ENCODE data around the gene CLCN1.

The CLCN1 gene

GRCh38 chr7:143356414-143357050 lies 40.6 kb downstream of the CLCN1 start:
- TF ChIP-seq CTCF (IDR thresholded peaks at IDR 0.05; ENCODE audit: low read depth, low read length) = no peak
- H3K27me3 ChIP-seq (ENCODE audit: insufficient read depth, low read depth, severe bottlenecking) = peaks cover 4% of the 10 kb centered on the region
- DNase-seq = no peak
- no peak overlapping the region for H3K4me3 ChIP-seq (ENCODE audit: low read depth, low read length)
- no peaks in the 10 kb centered on the region for H3K36me3 ChIP-seq
- H3K27ac ChIP-seq = no peak overlapping the region
- H3K9me3 ChIP-seq (ENCODE audit: severe bottlenecking) = no peaks in the 10 kb centered on the region

- no peak for DNase-seq
- H3K27me3 ChIP-seq (ENCODE audit: insufficient read depth, low read depth, severe bottlenecking) = peaks cover 13% of the 10 kb centered on the region
- no peak overlapping the region for H3K27ac ChIP-seq
- H3K4me3 ChIP-seq (ENCODE audit: low read depth, low read length) = no peak overlapping the region
- H3K9me3 ChIP-seq (ENCODE audit: severe bottlenecking) = no peaks in the 10 kb centered on the region
- no peak for TF ChIP-seq CTCF (IDR thresholded peaks at IDR 0.05; ENCODE audit: low read depth, low read length)
- H3K36me3 ChIP-seq = no peaks in the 10 kb centered on the region
Measured at GRCh38 chr7:143358626-143359025, 42.7 kb downstream of the CLCN1 start.

- Histone ChIP-seq H3K36me3 (no peaks in the 10 kb centered on the region), H3K27me3 (ENCODE audit: insufficient read depth, low read depth, severe bottlenecking) (peaks cover 15% of the 10 kb centered on the region), H3K9me3 (ENCODE audit: severe bottlenecking) (no peaks in the 10 kb centered on the region), H3K4me3 (ENCODE audit: low read depth, low read length) (no peak overlapping the region), H3K27ac (no peak overlapping the region)
- DNase-seq = no peak
- TF ChIP-seq CTCF (IDR thresholded peaks at IDR 0.05; ENCODE audit: low read depth, low read length) = no peak
Measured at GRCh38 chr7:143359771-143360353, 44.0 kb downstream of the CLCN1 start.

- no peak for DNase-seq
- no peak overlapping the region for H3K27ac ChIP-seq
- no peaks in the 10 kb centered on the region for H3K9me3 ChIP-seq (ENCODE audit: severe bottlenecking)
- peaks cover 15% of the 10 kb centered on the region for H3K27me3 ChIP-seq (ENCODE audit: insufficient read depth, low read depth, severe bottlenecking)
- H3K36me3 ChIP-seq = no peaks in the 10 kb centered on the region
- no peak overlapping the region for H3K4me3 ChIP-seq (ENCODE audit: low read depth, low read length)
- TF ChIP-seq CTCF (IDR thresholded peaks at IDR 0.05; ENCODE audit: low read depth, low read length) = no peak
Measured at GRCh38 chr7:143360788-143361551, 45.1 kb downstream of the CLCN1 start.

- no peaks in the 10 kb centered on the region for H3K36me3 ChIP-seq
- no peak for TF ChIP-seq CTCF (IDR thresholded peaks at IDR 0.05; ENCODE audit: low read depth, low read length)
- no peaks in the 10 kb centered on the region for H3K9me3 ChIP-seq (ENCODE audit: severe bottlenecking)
- H3K27me3 ChIP-seq (ENCODE audit: insufficient read depth, low read depth, severe bottlenecking) = peaks cover 15% of the 10 kb centered on the region
- no peak overlapping the region for H3K27ac ChIP-seq
- peak overlapping the region; percentile 59 for H3K4me3 ChIP-seq (ENCODE audit: low read depth, low read length)
- no peak for DNase-seq
Measured at GRCh38 chr7:143361552-143362130, 45.7 kb downstream of the CLCN1 start.
